ENCODE results near the gene LRMDA. TPM values are rescaled to one million over a fixed set of nuclear protein-coding genes. Genes with fewer than 3 reads are reported as not detected.

LRMDA gene
- total and polyA plus RNA-seq, 7 donors = 2.8 to 22.2 (median 9.0) TPM

- 85 to 96% methylated on average over 4 of the region's 4 CpGs for WGBS, 2 donors
- TF ChIP-seq EP300 (IDR thresholded peaks at IDR 0.05) (no peak), CTCF (IDR thresholded peaks at IDR 0.05) (no peak), POLR2AphosphoS5 (IDR thresholded peaks at IDR 0.05) (no peak), POLR2A (IDR thresholded peaks at IDR 0.05) (no peak)
- DNase-seq = no peak
- Histone ChIP-seq H3K27me3 (no peaks in the 10 kb centered on the region), H3K4me3 (no peak overlapping the region), H3K27ac (no peak overlapping the region), H3K9me3 (no peaks in the 10 kb centered on the region), H3K4me1 (peaks cover 0 to under 1% (median 0%) of the 10 kb centered on the region in 4 donors), H3K36me3 (no peaks in the 10 kb centered on the region)
- intact Hi-C loops (cut with DNase I) = no loop called here
Observed at GRCh38 chr10:76108563-76109359, 677.3 kb downstream of the LRMDA start.

GRCh38 chr10:76111404-76111803 is 680.0 kb downstream of the LRMDA start:
- intact Hi-C loops (cut with DNase I) = no loop called here
- WGBS, 2 donors = 64 to 77% methylated on average over 4 of the region's 4 CpGs

GRCh38 chr10:76111986-76112825 is 680.8 kb downstream of the LRMDA start:
- Histone ChIP-seq H3K27me3 (no peaks in the 10 kb centered on the region), H3K27ac (no peak overlapping the region), H3K36me3 (no peaks in the 10 kb centered on the region), H3K4me1 (no peaks in the 10 kb centered on the region), H3K9me3 (no peaks in the 10 kb centered on the region), H3K4me3 (no peak overlapping the region)
- DNase-seq = no peak
- TF ChIP-seq POLR2AphosphoS5 (IDR thresholded peaks at IDR 0.05) = no peak
- intact Hi-C loops (cut with DNase I) = no loop called here
- WGBS, 2 donors = 71 to 83% methylated on average over 33 of the region's 33 CpGs

More at GRCh38 chr10:76111404-76111803, 680.0 kb downstream of the LRMDA start:
- Histone ChIP-seq H3K4me1 (no peaks in the 10 kb centered on the region), H3K36me3 (no peaks in the 10 kb centered on the region), H3K27ac (no peak overlapping the region), H3K27me3 (no peaks in the 10 kb centered on the region), H3K4me3 (no peak overlapping the region), H3K9me3 (no peaks in the 10 kb centered on the region)
- DNase-seq = no peak
- TF ChIP-seq POLR2A (IDR thresholded peaks at IDR 0.05) = no peak
- TF ChIP-seq EP300 (IDR thresholded peaks at IDR 0.05) = no peak
- no peak for TF ChIP-seq POLR2AphosphoS5 (IDR thresholded peaks at IDR 0.05)
- TF ChIP-seq CTCF (IDR thresholded peaks at IDR 0.05) = no peak

- 82 to 86% methylated on average over 2 of the region's 2 CpGs for WGBS, 2 donors
- no peaks in the 10 kb centered on the region for H3K9me3 ChIP-seq
- DNase-seq = no peak
- no peaks in the 10 kb centered on the region for H3K36me3 ChIP-seq
- H3K4me3 ChIP-seq = no peak overlapping the region
- no peaks in the 10 kb centered on the region for H3K4me1 ChIP-seq
- TF ChIP-seq EP300 (IDR thresholded peaks at IDR 0.05) (no peak), POLR2AphosphoS5 (IDR thresholded peaks at IDR 0.05) (no peak), POLR2A (IDR thresholded peaks at IDR 0.05) (no peak), CTCF (IDR thresholded peaks at IDR 0.05) (no peak)
- intact Hi-C loops (cut with DNase I) = no loop called here
- no peak overlapping the region for H3K27ac ChIP-seq
- no peaks in the 10 kb centered on the region for H3K27me3 ChIP-seq
Observed at GRCh38 chr10:76112826-76113150, 681.4 kb downstream of the LRMDA start.

GRCh38 chr10:76113952-76114351 is 682.5 kb downstream of the LRMDA start:
- H3K36me3 ChIP-seq = no peaks in the 10 kb centered on the region
- H3K27me3 ChIP-seq = no peaks in the 10 kb centered on the region
- H3K4me3 ChIP-seq = no peak overlapping the region
- TF ChIP-seq POLR2AphosphoS5 (IDR thresholded peaks at IDR 0.05) = no peak
- TF ChIP-seq EP300 (IDR thresholded peaks at IDR 0.05) = no peak
- no peak for TF ChIP-seq POLR2A (IDR thresholded peaks at IDR 0.05)
- TF ChIP-seq CTCF (IDR thresholded peaks at IDR 0.05) = no peak
- intact Hi-C loops (cut with DNase I) = no loop called here
- H3K4me1 ChIP-seq = no peaks in the 10 kb centered on the region
- WGBS, 2 donors = 59 to 67% methylated on average over 4 of the region's 4 CpGs
- H3K9me3 ChIP-seq = no peaks in the 10 kb centered on the region
- H3K27ac ChIP-seq = no peak overlapping the region
- DNase-seq = no peak

All from sigmoid colon (tissue), 7 donors.